PC-9 (cell line): ENCODE data around the gene ATP2B1. TPM values are rescaled to one million over a fixed set of nuclear protein-coding genes. Genes with fewer than 3 reads are reported as not detected.

Source experiments
- BruUV-seq: library from RNA; stranded (reverse); fragments of 400-500 nt; replicated peaks from 2 replicates; lab custom pipeline; 2021; lab: Mats Ljungman, UMichigan
- CTCF ChIA-PET: fragments of 300-600 bp; sonication (Branson Sonifier 250); formaldehyde crosslinking; loops from one replicate; lab custom pipeline; 2022; ENCODE audit warnings: antibody characterized with exemption; lab: Charles Lee
- POLR2A ChIA-PET: fragments of 300-600 bp; sonication (Branson Sonifier 250); formaldehyde crosslinking; loops from one replicate; lab custom pipeline; 2022; ENCODE audit warnings: antibody characterized with exemption; ENCODE audit not compliant: unreplicated experiment; lab: Charles Lee
- DNase-seq, 2 experiments: peaks; one replicate each; pipeline versions ENCODE4 v3.0.0 to v3.0.0-alpha.2; 2015 to 2022; ENCODE audit warnings: mixed read lengths in 1 of 2
- H2AFZ ChIP-seq: fragments of 200-600 bp; sonication (generic); 2 replicates; pipeline ENCODE4 v1.8.1; 2017; ENCODE audit warnings: antibody characterized with exemption
- H3F3A ChIP-seq: fragments of 200-600 bp; sonication (generic); 2 replicates; pipeline ENCODE4 v1.8.1; 2017; ENCODE audit warnings: antibody characterized with exemption, mild to moderate bottlenecking, low read depth; ENCODE audit not compliant: insufficient read depth
- H3K27ac ChIP-seq: fragments of 200-600 bp; sonication (generic); 2 replicates; pipeline ENCODE4 v1.6.1; 2016; ENCODE audit warnings: mixed run types
- H3K27me3 ChIP-seq: fragments of 200-600 bp; sonication (generic); 2 replicates; pipeline ENCODE4 v1.6.1; 2016; ENCODE audit warnings: low read depth, mixed run types; ENCODE audit not compliant: insufficient read depth
- H3K36me3 ChIP-seq: fragments of 200-600 bp; sonication (generic); 2 replicates; pipeline ENCODE4 v1.6.1; 2016; ENCODE audit warnings: low read depth, mixed run types
- H3K4me1 ChIP-seq: fragments of 200-600 bp; sonication (generic); replicated peaks from 2 replicates; pipeline ENCODE4 v1.6.1; 2016; ENCODE audit warnings: mixed run types; ENCODE audit not compliant: insufficient read depth
- H3K4me2 ChIP-seq: fragments of 200-600 bp; sonication (generic); 2 replicates; pipeline ENCODE4 v1.6.1; 2017; ENCODE audit warnings: mixed run types
- H3K4me3 ChIP-seq: fragments of 200-600 bp; sonication (generic); 2 replicates; pipeline ENCODE4 v1.6.1; 2016; ENCODE audit warnings: mixed run types
- H3K79me2 ChIP-seq: fragments of 200-600 bp; sonication (generic); 2 replicates; pipeline ENCODE4 v1.6.1; 2017; ENCODE audit warnings: low read depth, mixed run types
- H3K9me2 ChIP-seq: fragments of 200-600 bp; sonication (generic); 2 replicates; pipeline ENCODE4 v1.8.1; 2017; ENCODE audit warnings: mild to moderate bottlenecking; ENCODE audit not compliant: insufficient read depth
- H3K9me3 ChIP-seq: fragments of 200-600 bp; sonication (generic); 2 replicates; pipeline ENCODE4 v1.8.1; 2016; ENCODE audit warnings: low read depth; ENCODE audit not compliant: insufficient read depth
- H4K20me1 ChIP-seq: fragments of 200-600 bp; sonication (generic); 2 replicates; pipeline ENCODE4 v1.8.1; 2017; ENCODE audit not compliant: insufficient read depth
- EZH2 ChIP-seq: fragments of 200-600 bp; sonication (generic); IDR thresholded peaks from 2 replicates; pipeline ENCODE4 v1.8.0; 2017; ENCODE audit warnings: antibody characterized with exemption, low read depth
- intact Hi-C: fragments of 100-400 bp; cut with micrococcal nuclease; formaldehyde crosslinking; loops from one replicate; pipeline ENCODE4 v1.10.0; 2022; ENCODE audit not compliant: unreplicated experiment
- total RNA-seq: library from RNA; stranded (reverse); gene quantifications from 2 replicates; pipeline ENCODE4 v1.2.3, GENCODE V29; 2021
- TF ChIP-seq, protein P1 (sequence below): fragments of 200-600 bp; sonication (generic); conservative IDR thresholded peaks from 2 replicates; pipeline ENCODE4 v1.6.1; 2017; ENCODE audit warnings: mixed run types, antibody characterized with exemption, mild to moderate bottlenecking, moderate library complexity

The ATP2B1 gene
- total RNA-seq, 1 experiment from 2014 or later: 29.4 TPM

GRCh38 chr12:89568484-89568883 is 140.2 kb downstream of the ATP2B1 start:
- no peak for TF ChIP-seq EZH2
- TF ChIP-seq, protein P1, sequence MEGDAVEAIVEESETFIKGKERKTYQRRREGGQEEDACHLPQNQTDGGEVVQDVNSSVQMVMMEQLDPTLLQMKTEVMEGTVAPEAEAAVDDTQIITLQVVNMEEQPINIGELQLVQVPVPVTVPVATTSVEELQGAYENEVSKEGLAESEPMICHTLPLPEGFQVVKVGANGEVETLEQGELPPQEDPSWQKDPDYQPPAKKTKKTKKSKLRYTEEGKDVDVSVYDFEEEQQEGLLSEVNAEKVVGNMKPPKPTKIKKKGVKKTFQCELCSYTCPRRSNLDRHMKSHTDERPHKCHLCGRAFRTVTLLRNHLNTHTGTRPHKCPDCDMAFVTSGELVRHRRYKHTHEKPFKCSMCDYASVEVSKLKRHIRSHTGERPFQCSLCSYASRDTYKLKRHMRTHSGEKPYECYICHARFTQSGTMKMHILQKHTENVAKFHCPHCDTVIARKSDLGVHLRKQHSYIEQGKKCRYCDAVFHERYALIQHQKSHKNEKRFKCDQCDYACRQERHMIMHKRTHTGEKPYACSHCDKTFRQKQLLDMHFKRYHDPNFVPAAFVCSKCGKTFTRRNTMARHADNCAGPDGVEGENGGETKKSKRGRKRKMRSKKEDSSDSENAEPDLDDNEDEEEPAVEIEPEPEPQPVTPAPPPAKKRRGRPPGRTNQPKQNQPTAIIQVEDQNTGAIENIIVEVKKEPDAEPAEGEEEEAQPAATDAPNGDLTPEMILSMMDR: no peak
- Histone ChIP-seq H3K9me3 (no peaks in the 10 kb centered on the region), H3K36me3 (no peaks in the 10 kb centered on the region), H3K27me3 (no peaks in the 10 kb centered on the region), H3F3A (no peaks in the 10 kb centered on the region), H3K79me2 (no peaks in the 10 kb centered on the region), H3K27ac (no peak overlapping the region), H3K4me1 (no peaks in the 10 kb centered on the region), H3K4me3 (no peak overlapping the region), H3K4me2 (no peak overlapping the region), H4K20me1 (no peaks in the 10 kb centered on the region), H2AFZ (no peak overlapping the region), H3K9me2 (no peaks in the 10 kb centered on the region)
- no TSS peak for BruUV-seq
- ChIA-PET POLR2A (no interaction called here), CTCF (no interaction called here)
- no peak for DNase-seq
- intact Hi-C loops: no loop called here

GRCh38 chr12:89567691-89568239 is 140.9 kb downstream of the ATP2B1 start:
- H3K9me2 ChIP-seq: no peaks in the 10 kb centered on the region
- no peak overlapping the region for H3K27ac ChIP-seq
- no peak overlapping the region for H3K4me2 ChIP-seq
- no peaks in the 10 kb centered on the region for H3K4me1 ChIP-seq
- intact Hi-C loops: no loop called here
- H2AFZ ChIP-seq: no peak overlapping the region
- H3K9me3 ChIP-seq: no peaks in the 10 kb centered on the region
- TF ChIP-seq, protein P1: no peak
- no peak for TF ChIP-seq EZH2
- H3K4me3 ChIP-seq: no peak overlapping the region
- no peak for DNase-seq
- no peaks in the 10 kb centered on the region for H4K20me1 ChIP-seq
- POLR2A ChIA-PET: no interaction called here
- H3K36me3 ChIP-seq: no peaks in the 10 kb centered on the region
- CTCF ChIA-PET: no interaction called here
- no peaks in the 10 kb centered on the region for H3F3A ChIP-seq
- H3K27me3 ChIP-seq: no peaks in the 10 kb centered on the region
- H3K79me2 ChIP-seq: no peaks in the 10 kb centered on the region
- no TSS peak for BruUV-seq

GRCh38 chr12:89566615-89567014 is 142.0 kb downstream of the ATP2B1 start:
- H3K79me2 ChIP-seq: no peaks in the 10 kb centered on the region
- no peaks in the 10 kb centered on the region for H3K9me2 ChIP-seq
- no peaks in the 10 kb centered on the region for H3K36me3 ChIP-seq
- DNase-seq: no peak
- BruUV-seq: no TSS peak
- intact Hi-C loops: no loop called here
- H3K4me2 ChIP-seq: no peak overlapping the region
- H3K27me3 ChIP-seq: no peaks in the 10 kb centered on the region
- ChIA-PET CTCF (interaction anchor here (0.5 kb wide), 1 partner anchor 34 kb away, joined by 4 read pairs; no protein-coding TSS in a partner anchor), POLR2A (interaction anchor here (0.6 to 0.7 kb wide), 2 partner anchors 132 to 141 kb away, joined by 5 read pairs; no protein-coding TSS in a partner anchor)
- no peaks in the 10 kb centered on the region for H3F3A ChIP-seq
- no peaks in the 10 kb centered on the region for H3K4me1 ChIP-seq
- H4K20me1 ChIP-seq: no peaks in the 10 kb centered on the region
- no peak overlapping the region for H3K4me3 ChIP-seq
- no peak overlapping the region for H2AFZ ChIP-seq
- no peaks in the 10 kb centered on the region for H3K9me3 ChIP-seq
- no peak for TF ChIP-seq EZH2
- no peak overlapping the region for H3K27ac ChIP-seq

DNA sequence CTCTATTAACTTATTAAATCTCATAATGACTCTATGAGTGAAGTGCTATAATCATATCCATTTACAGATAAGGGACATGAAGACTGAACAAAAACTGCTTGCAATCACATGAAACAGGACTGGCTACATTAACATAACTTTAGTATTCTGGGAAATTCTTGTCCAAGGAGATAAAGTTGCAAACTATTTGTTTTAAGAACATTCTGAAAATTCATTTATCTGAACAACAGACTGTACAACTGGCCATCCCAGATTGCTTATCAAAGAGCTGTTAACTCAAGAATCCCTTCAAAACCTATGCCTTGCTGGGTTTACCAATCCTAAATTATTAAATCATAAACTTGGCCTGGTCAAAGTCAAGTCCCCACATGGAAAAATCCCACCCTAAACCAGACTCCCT is 143.6 kb downstream of the ATP2B1 start:
- no peak overlapping the region for H3K4me3 ChIP-seq
- intact Hi-C loops: no loop called here
- ChIA-PET POLR2A (no interaction called here), CTCF (no interaction called here)
- H3F3A ChIP-seq: no peaks in the 10 kb centered on the region
- H3K9me3 ChIP-seq: 0 out of 2 replicates have a peak, but pooled peaks cover 4% of the 10 kb centered on the region
- TF ChIP-seq, protein P1: no peak
- TF ChIP-seq EZH2: no peak
- H2AFZ ChIP-seq: no peak overlapping the region
- no peaks in the 10 kb centered on the region for H3K79me2 ChIP-seq
- DNase-seq: no peak
- H4K20me1 ChIP-seq: no peaks in the 10 kb centered on the region
- BruUV-seq: no TSS peak
- H3K36me3 ChIP-seq: no peaks in the 10 kb centered on the region
- no peaks in the 10 kb centered on the region for H3K27me3 ChIP-seq
- H3K27ac ChIP-seq: no peak overlapping the region
- H3K4me1 ChIP-seq: no peaks in the 10 kb centered on the region
- no peaks in the 10 kb centered on the region for H3K9me2 ChIP-seq
- H3K4me2 ChIP-seq: no peak overlapping the region
